Measurements from ENCODE around the gene XPR1.

- TF ChIP-seq CTCF (IDR thresholded peaks at IDR 0.05) (no peak), EZH2 (IDR thresholded peaks at IDR 0.05; ENCODE audit: borderline replicate concordance, insufficient read depth, low read depth, low read length, poor library complexity, severe bottlenecking) (no peak)
Measured at GRCh38 chr1:180927841-180928240, 296.0 kb downstream of the XPR1 start.

All from B cell (primary cell).